Stimulated activated CD8-positive, alpha-beta memory T cell treated with anti-CD3 and anti-CD28 coated beads, Interleukin-4, amount 100 ng/mL, for 48 hours (primary cell): ENCODE data around the gene DNM3.
A peak's percentile ranks its signal among the peaks of the same experiment; 100 is the strongest.
"Not testable (repeated sequence)": the region's sequence is repeated elsewhere in the genome, so short reads cannot be mapped to it uniquely, and the experiment has no call there.

ENCODE experiments used
- DNase-seq: peaks from one replicate; pipeline ENCODE4 v3.0.0-alpha.2; 2020

The DNM3 gene

DNA sequence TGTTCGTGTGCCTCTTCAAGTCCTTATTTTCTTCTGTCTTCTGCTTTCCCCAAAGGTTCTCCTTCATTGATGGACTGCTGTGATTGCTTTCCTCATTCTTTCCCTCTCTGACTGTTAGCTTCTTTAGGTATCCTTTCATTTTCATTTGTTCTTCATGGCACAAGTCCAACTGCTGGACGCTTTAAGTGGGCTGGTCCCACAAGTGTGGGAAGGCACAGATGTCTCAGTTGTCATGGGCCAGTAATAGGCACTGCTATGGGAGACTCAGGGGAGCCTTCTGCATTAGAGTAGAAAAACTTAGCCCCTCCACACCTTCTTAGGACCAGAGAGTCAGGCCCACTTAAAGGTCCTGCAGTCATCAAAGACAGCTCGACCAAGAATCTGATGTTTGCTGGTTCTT lies 456.8 kb downstream of the DNM3 start:
- DNase-seq, result no peak

- no peak for DNase-seq
These were observed 457.6 kb downstream of the DNM3 start for GRCh38 chr1:172298911-172299310.

DNA sequence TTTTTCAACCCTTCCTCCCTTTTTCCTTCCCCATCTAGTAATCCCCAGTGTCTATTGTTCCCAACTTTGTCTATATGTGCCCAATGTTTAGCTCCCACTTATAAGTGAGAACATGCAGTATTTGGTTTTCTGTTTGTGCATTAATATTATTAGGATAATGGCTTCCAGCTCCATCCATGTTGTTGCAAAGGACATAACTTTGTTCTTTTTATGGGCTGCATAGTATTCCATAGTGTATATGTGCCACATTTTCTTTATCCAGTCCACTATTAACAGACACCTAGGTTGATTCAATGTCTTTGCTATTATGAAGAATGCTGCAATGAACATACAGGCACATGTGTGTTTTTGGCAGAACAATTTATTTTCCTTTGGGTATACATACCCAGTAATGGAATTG lies 458.2 kb downstream of the DNM3 start:
- DNase-seq, result no peak

- DNase-seq, result not testable (repeated sequence)
These were observed 466.2 kb downstream of the DNM3 start for GRCh38 chr1:172307508-172307907.

DNA sequence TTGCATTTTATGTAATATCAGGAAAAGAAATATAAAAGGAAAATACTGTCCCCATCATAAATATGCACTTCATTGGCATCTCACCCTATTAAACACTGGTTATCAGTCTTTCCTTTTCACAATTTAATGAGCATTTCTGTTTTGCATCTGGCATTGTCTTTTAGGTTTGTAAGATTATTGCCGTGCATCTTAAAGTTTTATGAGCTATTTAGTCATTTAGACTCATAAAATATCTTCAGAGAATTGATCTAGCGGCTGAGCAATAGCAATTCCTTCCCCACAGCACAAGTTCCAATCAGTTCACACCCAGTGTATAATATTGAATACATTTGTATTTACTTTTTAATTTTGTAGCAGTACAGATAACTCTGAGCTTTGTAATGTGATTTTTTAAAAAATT lies 466.8 kb downstream of the DNM3 start:
- DNase-seq, result no peak

DNA sequence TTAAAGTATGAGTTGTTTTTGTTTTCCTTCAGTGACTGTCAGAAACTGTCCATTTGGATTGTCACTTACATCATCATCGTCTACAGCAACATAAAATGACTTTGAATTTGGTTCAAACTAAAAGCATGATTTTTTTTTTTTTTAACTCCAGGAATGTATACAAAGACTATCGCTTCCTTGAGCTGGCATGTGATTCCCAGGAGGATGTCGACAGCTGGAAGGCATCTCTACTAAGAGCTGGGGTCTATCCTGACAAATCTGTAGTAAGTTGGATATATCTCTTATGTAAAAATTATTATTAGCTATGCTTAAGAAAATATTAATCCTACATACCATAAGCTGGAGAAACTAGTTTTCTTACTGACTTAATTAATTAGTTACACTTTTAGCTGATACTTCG lies 467.3 kb downstream of the DNM3 start:
- no peak for DNase-seq

DNA sequence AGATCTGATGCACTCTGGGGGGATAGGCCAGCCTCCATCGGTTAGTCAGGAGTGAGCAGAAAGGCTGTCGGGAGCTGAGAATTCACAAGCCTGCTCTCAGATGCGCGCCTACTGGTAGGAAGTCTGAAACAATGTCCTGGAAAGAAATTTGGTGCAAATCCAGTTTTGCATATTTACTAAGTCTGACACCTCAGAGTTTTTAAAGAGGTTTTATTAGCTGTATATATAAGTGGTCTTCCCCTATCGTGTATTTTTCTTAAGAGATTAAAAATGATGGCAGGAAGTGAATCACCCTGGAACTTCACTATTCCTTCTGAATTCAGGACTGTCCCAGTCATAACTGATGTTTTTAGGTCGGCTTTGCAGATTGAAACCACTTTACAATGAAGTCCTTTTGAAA lies 479.4 kb downstream of the DNM3 start:
- DNase-seq, result no peak

DNA sequence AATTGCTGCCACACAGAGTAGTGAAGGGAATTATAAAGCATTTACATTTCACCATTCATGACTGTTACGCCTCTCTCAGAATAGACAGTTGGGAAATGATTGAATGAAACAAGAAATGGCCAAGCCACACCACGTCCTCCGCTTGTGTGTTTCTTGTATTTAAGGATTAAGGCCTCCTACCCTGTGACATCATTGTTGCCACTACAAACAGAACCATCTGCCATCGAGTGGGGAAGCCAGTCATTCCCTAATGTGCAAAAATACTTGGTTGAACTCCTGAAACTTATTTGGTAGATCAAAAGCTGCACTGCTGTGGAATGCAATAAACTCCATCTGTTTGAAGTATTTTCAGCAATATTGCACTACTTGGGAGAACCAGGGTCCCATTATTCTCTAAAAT lies 480.2 kb downstream of the DNM3 start:
- DNase-seq, result no peak

DNA sequence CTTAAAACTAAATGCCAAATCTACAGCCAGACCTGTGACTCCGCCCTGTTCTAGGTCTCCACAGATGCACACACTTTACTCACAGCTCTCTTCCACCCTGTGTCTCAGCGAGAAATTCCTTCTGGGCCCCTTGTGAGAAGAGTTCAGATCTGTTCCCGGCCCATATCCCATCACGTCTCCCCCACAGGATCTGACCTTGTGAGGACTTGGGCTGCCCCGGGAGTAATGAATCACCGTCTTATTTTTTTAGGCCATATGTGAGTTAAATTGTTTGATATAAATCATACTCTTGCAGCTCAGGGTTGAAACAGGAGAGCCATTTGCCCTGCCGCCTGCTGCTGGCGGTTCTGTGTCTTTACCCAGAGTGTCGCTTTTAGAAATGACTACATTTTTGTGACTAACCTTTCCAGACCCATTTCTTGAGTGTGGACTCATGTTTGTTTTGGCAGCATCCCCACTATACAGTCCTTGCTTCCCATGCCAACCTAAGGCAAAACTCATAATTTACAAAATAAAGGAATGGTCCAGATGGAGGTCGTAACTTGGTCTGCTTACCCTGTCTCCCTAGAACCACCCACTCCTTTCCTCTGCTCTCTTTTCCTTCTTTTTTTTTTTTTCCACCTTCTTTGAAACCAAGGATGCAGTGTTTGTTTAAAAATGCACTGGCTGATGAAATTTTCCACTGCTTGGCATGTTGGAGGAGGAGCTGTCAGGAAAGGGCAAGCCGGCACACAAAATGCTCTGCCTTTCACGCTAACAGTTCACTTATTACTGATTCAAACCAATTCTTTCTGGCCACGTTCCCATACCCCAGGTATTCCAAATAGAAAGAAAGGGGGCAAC lies 481.1 kb downstream of the DNM3 start:
- no peak for DNase-seq

DNA sequence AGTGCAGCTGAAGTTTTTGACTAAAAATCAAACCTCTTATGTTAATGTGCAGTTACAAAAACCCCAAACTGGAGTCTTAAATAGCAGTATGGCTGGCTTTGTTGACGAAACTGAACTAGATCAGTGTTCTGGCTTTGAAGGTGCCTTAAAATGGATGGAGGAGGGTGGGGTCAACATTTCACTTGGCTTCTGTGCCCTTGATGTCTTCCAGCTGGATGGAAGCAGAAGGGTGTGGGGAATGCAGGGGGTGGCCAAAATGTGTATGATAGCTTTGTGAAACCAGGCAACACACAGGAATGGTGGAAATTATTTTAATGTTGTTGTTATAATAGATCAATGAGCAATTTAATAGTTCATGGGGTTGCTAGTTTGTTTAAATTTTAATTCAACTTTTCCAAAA lies 482.4 kb downstream of the DNM3 start:
- no peak for DNase-seq

GRCh38 chr1:172324086-172324485 lies 482.8 kb downstream of the DNM3 start:
- DNase-seq, result no peak

GRCh38 chr1:172324761-172325160 lies 483.5 kb downstream of the DNM3 start:
- no peak for DNase-seq

GRCh38 chr1:172325531-172325930 lies 484.2 kb downstream of the DNM3 start:
- DNase-seq, result no peak

GRCh38 chr1:172326136-172326535 lies 484.8 kb downstream of the DNM3 start:
- DNase-seq, result no peak

DNA sequence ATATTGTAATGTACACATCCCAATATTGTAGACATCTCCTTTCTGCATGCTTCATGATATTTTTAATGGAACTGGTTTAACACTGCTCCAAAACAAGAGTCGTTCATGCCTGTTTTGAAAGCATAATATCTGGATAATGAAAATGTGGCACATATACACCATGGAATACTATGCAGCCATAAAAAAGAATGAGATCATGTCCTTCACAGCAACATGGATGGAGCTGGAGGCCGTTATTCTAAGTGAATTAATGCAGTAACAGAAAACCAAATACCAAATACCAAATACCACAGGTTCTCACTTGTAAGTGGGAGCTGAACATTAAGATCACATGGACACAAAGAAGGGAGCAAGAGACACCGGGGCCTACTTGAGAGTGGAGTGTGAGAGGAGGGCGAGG lies 487.0 kb downstream of the DNM3 start:
- DNase-seq, result no peak

DNA sequence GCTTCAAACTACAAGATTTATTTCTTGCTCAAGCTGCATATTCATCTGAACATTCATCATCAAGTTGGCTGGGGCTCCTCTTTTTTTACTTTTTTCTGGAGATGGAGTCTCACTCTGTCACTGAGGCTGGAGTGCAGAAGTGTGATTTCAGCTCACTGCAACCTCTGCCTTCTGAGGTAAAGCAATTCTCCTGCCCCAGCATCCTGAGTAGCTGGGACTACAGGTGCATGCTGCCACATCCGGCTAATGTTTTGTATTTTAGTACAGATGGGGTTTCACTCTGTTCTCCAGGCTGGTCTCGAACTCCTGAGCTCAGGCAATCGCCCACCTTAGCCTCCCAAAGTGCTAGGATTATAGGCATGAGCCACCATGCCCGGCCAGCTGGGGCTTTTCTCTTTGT lies 490.9 kb downstream of the DNM3 start:
- DNase-seq, result no peak

DNA sequence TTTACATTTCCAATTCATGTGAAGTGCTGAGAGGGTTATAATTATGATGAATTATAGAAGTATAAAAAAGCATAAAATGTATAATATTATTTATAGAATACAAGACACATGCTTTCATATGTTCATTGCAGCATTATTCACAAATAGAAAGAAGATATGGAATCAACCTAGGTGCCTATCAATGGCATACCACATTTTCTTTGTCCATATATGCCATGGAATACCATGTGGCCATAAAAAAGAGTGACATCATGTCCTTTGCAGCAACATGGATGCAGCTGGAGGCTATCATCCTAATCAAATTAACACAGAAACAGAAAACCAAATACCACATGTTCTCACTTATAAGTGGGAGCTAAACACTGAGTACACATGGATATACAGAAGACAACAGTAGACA lies 494.1 kb downstream of the DNM3 start:
- no peak for DNase-seq

DNA sequence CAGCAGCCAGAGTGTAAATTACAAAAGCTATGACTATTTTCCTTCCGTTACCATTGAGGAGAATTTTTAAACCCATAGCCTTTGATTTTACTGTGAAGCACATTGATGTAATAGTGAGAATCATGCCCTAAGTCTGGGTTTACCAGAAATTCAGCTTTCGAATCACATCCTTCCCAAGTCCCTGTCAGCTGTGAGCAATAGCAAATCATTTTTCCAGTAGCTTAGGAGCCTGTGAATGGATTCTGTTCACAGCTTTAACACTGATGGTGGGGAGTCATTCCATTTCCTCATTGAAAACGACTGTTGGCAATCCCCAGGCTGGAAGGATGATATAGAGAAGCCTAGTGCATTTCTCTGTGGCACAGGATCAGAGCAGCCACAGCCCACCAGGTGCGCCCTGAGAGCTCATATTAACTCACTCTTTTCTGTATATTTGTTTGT lies 497.0 kb downstream of the DNM3 start:
- DNase-seq, result peak; percentile 54

DNA sequence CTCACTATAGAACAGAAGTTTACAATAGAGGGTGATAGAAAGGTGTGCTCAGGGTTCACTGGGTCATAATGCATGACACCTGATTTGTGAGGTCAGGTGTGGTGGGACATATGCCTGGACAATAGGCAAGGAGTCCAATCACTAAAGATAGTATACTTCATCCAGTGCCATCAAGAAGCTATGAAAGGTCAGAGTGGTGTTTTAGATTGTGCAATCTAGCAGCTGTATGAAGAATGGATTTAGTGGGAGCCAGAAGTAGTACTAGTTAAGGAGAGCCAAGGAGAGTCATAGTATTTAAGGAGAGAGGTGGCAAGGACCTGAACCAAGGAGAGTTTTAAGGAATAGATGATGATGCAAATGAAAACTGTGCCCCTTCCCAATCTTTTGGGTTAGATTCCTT lies 498.5 kb downstream of the DNM3 start:
- no peak for DNase-seq

- DNase-seq, result no peak
These were observed 499.2 kb downstream of the DNM3 start for GRCh38 chr1:172340520-172340919.

DNA sequence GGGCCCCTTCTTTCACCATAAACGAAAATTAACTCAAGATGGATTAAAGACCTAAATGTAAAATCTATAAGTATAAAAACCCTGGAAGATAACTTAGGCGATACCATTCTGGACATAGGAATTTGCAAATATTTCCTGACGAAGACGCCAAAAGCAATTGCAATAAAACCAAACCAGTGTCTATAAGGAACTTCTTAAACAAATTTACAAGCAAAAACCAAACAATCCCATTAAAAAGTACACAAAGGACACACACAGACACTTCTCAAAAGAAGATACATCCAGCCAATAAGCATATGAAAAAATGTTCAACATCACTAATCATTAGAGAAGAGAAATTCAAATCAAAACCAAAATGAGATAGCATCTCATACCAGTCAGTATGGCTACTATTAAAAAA lies 500.4 kb downstream of the DNM3 start:
- DNase-seq, result no peak

DNA sequence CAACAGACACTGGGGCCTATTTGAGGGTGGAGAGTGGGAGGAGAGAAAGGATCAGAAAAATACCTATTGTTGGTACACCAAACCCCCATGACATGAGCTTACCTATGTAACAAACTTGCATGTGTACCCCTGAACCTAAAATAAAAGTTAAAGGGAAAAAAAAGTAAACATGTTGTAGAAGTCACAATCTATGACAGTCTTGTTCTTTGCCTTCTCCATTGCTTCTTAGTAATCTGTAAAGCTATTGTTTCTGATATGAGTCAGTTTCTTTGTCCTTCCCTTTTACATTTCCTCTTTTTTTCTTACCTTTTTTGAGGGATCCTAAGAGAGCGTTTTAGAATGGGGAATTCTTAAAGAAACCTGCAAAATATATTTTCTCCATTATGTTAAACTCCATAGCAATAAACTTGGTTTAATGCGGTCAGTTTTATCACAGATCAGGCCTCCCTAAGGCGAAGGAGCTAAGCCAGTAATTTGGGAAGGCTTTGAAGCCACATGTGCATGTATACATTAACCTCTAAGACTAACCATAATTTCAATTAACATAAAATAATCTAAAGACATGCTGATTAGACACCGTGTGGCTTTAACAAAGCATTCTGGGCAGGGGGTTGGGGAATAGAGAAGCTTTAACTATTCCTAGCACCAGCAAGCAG lies 501.4 kb downstream of the DNM3 start:
- DNase-seq, result no peak

GRCh38 chr1:172343240-172344160 lies 502.2 kb downstream of the DNM3 start:
- DNase-seq, result no peak

GRCh38 chr1:172344444-172344843 lies 503.1 kb downstream of the DNM3 start:
- DNase-seq, result no peak
